Measurements from ENCODE around the gene GADL1. TPM values are rescaled to one million over a fixed set of nuclear protein-coding genes. Genes with fewer than 3 reads are reported as not detected.

GADL1 gene
- total RNA-seq, 2 experiments from 2014 or later: not detected

DNA sequence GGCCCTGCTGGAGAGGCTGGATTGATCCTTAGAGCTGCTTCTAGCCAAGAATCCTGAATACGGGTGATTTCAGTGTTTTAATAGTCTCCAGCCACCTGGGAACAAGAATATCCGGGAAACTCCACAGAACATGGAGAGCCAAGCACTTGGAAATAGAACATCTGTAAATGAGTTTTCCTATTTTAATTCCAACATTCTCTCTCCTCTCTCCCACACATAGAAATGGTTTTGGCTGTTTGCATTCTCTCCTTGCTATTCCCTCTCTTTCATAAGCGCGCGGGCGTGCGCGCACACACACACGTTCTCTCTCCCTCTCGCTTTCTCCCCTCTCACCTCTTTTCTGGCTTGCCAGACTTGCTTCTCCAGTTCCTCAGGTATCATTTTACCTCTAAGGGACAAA, 50.6 kb downstream of the GADL1 start:
- no peaks in the 10 kb centered on the region for H3K36me3 Mint-ChIP-seq (ENCODE audit: low read depth)
- ChIA-PET POLR2A (no interaction called here), CTCF (no interaction called here)
- H3K27me3 Mint-ChIP-seq: peaks cover 2% of the 10 kb centered on the region
- TF ChIP-seq, protein P1, sequence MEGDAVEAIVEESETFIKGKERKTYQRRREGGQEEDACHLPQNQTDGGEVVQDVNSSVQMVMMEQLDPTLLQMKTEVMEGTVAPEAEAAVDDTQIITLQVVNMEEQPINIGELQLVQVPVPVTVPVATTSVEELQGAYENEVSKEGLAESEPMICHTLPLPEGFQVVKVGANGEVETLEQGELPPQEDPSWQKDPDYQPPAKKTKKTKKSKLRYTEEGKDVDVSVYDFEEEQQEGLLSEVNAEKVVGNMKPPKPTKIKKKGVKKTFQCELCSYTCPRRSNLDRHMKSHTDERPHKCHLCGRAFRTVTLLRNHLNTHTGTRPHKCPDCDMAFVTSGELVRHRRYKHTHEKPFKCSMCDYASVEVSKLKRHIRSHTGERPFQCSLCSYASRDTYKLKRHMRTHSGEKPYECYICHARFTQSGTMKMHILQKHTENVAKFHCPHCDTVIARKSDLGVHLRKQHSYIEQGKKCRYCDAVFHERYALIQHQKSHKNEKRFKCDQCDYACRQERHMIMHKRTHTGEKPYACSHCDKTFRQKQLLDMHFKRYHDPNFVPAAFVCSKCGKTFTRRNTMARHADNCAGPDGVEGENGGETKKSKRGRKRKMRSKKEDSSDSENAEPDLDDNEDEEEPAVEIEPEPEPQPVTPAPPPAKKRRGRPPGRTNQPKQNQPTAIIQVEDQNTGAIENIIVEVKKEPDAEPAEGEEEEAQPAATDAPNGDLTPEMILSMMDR (IDR thresholded peaks at IDR 0.05): no peak
- no peak overlapping the region for H3K27ac Mint-ChIP-seq
- no peak for ATAC-seq
- intact Hi-C loops (cut with micrococcal nuclease): no loop called here
- H3K9me3 Mint-ChIP-seq: no peaks in the 10 kb centered on the region
- peaks cover 11% of the 10 kb centered on the region for H3K4me1 Mint-ChIP-seq (ENCODE audit: low read depth)
- no peak overlapping the region for H3K4me3 Mint-ChIP-seq
- DNase-seq: no peak

DNA sequence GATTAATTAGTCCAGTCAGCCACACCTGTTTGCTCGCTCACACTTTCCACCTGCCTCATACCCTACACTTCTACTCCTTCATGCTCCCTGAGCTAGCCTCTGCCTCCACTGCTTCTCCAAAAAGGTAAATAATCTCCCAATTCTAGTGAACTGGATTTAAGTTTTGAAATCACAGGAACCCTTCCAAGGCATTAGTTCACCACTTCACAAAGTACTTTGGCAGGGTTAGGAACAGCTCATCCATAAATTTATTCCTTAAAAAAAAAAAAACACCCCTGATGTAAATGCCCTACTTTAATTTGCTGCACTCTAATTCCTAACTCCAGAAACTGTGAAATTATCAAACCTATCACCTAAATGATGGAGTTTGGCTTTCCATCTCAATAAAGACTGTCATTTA, 58.3 kb downstream of the GADL1 start:
- TF ChIP-seq, protein P1 (IDR thresholded peaks at IDR 0.05): no peak
- H3K36me3 Mint-ChIP-seq (ENCODE audit: low read depth): no peaks in the 10 kb centered on the region
- POLR2A ChIA-PET: no interaction called here
- H3K27ac Mint-ChIP-seq: no peak overlapping the region
- CTCF ChIA-PET: no interaction called here
- no peak overlapping the region for H3K4me3 Mint-ChIP-seq
- H3K27me3 Mint-ChIP-seq: peaks cover 2% of the 10 kb centered on the region
- no peaks in the 10 kb centered on the region for H3K4me1 Mint-ChIP-seq (ENCODE audit: low read depth)
- intact Hi-C loops (cut with micrococcal nuclease): no loop called here
- ATAC-seq (no peak), DNase-seq (no peak)
- H3K9me3 Mint-ChIP-seq: no peaks in the 10 kb centered on the region

DNA sequence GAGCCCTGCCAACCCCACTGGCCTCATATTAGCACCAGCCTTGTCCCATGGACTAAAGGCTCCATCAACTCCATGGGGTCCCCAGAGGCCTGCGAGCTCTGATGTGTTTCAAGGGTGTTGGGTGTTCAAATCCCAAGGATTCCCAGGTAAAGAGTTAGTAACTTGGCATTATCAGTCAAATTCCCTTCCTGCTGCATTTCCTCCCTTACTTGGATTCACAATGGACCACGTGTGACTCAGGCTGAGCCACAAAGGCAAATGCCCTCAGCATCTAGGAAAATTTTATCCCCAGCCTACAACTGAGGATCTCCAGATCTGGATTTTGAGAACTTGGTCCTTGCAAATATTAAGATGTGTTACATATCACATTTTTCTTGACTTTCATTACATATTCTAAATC, 58.8 kb downstream of the GADL1 start:
- H3K4me1 Mint-ChIP-seq (ENCODE audit: low read depth): no peaks in the 10 kb centered on the region
- intact Hi-C loops (cut with micrococcal nuclease): no loop called here

DNA sequence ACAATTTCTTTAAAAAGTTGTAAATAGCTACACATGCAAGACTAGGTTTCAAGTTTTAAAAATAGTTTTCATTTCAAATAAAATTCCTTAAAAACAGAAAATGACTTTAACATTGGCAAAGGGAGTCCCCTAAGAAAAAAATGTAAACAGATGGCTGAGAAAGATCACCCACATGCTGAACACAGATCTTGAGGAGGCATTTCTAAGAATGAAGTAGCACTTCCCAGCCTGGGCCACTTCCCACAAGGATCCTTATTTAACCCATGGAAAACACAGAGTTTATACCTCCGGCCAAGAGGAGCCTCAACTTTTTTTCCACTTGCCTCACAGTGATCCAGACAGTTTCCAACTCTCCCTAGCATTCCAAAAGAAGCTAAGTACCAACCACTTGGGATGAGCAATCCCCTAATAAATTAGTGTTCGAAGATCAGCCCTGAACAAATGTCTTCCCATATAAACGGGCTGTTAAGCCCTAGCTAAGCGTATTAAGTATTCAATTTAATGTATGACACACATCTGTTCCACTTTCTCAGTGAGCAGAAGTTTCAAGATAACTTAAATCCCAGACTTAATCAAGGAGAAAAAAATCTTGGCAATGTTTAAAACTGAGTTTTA, 61.4 kb downstream of the GADL1 start:
- no peak for DNase-seq
- ChIA-PET CTCF (no interaction called here), POLR2A (no interaction called here)
- TF ChIP-seq, protein P1 (IDR thresholded peaks at IDR 0.05): no peak
- Mint-ChIP-seq H3K4me1 (ENCODE audit: low read depth) (no peaks in the 10 kb centered on the region), H3K36me3 (ENCODE audit: low read depth) (no peaks in the 10 kb centered on the region), H3K9me3 (no peaks in the 10 kb centered on the region), H3K27me3 (peaks cover 3% of the 10 kb centered on the region), H3K27ac (no peak overlapping the region), H3K4me3 (no peak overlapping the region)
- intact Hi-C loops (cut with micrococcal nuclease): no loop called here
- ATAC-seq: no peak

More for the DNA sequence above, 58.8 kb downstream of the GADL1 start:
- DNase-seq: no peak
- Mint-ChIP-seq H3K27me3 (peaks cover 2% of the 10 kb centered on the region), H3K9me3 (no peaks in the 10 kb centered on the region), H3K36me3 (ENCODE audit: low read depth) (no peaks in the 10 kb centered on the region), H3K27ac (no peak overlapping the region), H3K4me3 (no peak overlapping the region)
- POLR2A ChIA-PET: no interaction called here
- ATAC-seq: no peak
- TF ChIP-seq, protein P1 (IDR thresholded peaks at IDR 0.05): no peak
- CTCF ChIA-PET: no interaction called here

DNA sequence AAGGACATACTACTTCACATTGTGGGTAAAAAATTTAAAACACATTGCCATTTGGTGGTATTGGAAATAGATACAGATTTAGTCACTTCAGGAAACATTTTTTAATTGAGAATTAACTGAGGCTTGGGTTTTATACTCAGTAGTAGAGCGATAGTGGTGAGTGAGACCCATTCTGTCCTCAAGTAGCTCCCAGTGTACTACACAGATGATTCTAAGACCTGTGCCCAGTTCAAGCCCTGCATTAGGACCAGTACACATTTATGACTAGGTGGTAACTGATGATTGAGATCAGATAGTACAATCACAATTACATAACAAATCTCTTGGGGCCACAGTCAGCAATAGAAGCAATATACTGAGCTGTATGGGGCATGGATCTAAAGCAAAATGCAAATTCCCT, 67.4 kb downstream of the GADL1 start:
- Mint-ChIP-seq H3K9me3 (no peaks in the 10 kb centered on the region), H3K4me3 (no peak overlapping the region), H3K4me1 (ENCODE audit: low read depth) (peaks cover 3% of the 10 kb centered on the region), H3K27me3 (peaks cover 4% of the 10 kb centered on the region), H3K27ac (no peak overlapping the region), H3K36me3 (ENCODE audit: low read depth) (no peaks in the 10 kb centered on the region)
- TF ChIP-seq, protein P1 (IDR thresholded peaks at IDR 0.05): no peak
- POLR2A ChIA-PET: no interaction called here
- no peak for DNase-seq
- ATAC-seq: no peak
- intact Hi-C loops (cut with micrococcal nuclease): no loop called here
- CTCF ChIA-PET: no interaction called here
